Esophagus squamous epithelium (tissue), 4 donors: ENCODE results near the gene POR.
"Not testable (repeated sequence)": the region's sequence is repeated elsewhere in the genome, so short reads cannot be mapped to it uniquely, and the experiment has no call there.

Source experiments
- CTCF ChIP-seq, 6 experiments: fragments of 450-650 bp in 4 of 6; fragments of 200-600 bp in 2 of 6; sonication (generic) in 2 of 6; IDR thresholded peaks; one replicate each; pipeline ENCODE4 v1.5.1; 2016 to 2019; ENCODE audit warnings: antibody characterized with exemption in 6 of 6, mild to moderate bottlenecking in 4 of 6, moderate library complexity in 4 of 6
- POLR2A ChIP-seq, 4 donors: fragments of 450-650 bp; IDR thresholded peaks; one replicate each; pipeline ENCODE4 v1.6.1; 2017; ENCODE audit warnings: antibody characterized with exemption in 4 of 4, mild to moderate bottlenecking in 4 of 4, moderate library complexity in 3 of 4

DNA sequence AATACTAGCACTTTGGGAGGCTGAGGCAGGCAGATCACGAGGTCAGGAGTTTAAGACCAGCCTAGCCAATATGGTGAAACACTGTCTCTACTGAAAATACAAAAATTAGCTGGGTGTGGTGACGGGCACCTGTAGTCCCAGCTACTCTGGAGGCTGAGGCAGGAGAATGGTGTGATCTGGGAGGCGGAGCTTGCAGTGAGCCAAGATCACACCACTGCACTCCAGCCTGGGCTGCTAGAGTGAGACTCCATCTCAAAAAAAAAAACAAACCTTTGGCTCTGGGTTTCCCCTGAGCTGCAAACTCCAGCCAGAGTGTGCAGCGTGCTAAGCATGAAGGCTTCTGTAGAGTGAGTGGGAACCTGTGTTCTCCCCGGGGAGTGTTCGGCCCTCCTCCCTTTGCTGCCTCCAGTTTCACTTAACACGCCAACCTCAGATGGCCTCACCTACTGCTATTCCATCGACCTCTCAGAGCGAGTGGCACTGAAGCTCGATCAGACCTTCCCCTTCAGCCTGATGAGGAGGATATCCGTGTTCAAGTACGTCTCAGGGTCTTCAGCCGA is 31.6 kb upstream of the POR start:
- TF ChIP-seq POLR2A, CTCF (IDR thresholded peaks at IDR 0.05): not testable (repeated sequence)
